IPS-18a (cell line): ENCODE results near the gene B9D2.

Source experiments
- H3K27ac ChIP-seq: one replicate; pipeline ENCODE4 v1.5.1; 2013; ENCODE audit warnings: low read length
- H3K27me3 ChIP-seq: one replicate; pipeline ENCODE4 v1.6.1; 2013; ENCODE audit warnings: mild to moderate bottlenecking, low read length; ENCODE audit not compliant: control insufficient read depth, insufficient read depth
- H3K36me3 ChIP-seq: one replicate; pipeline ENCODE4 v1.6.1; 2013; ENCODE audit warnings: low read depth, low read length; ENCODE audit not compliant: control insufficient read depth
- H3K4me1 ChIP-seq: one replicate; pipeline ENCODE4 v1.6.1; 2013; ENCODE audit warnings: low read depth, low read length; ENCODE audit not compliant: control insufficient read depth
- H3K4me3 ChIP-seq: one replicate; pipeline ENCODE4 v1.5.1; 2013; ENCODE audit warnings: low read length
- H3K9ac ChIP-seq: one replicate; pipeline ENCODE4 v1.6.1; 2013; ENCODE audit warnings: mild to moderate bottlenecking, low read length, moderate library complexity
- H3K9me3 ChIP-seq: one replicate; pipeline ENCODE4 v1.6.1; 2013; ENCODE audit warnings: low read depth, low read length; ENCODE audit not compliant: control insufficient read depth

Gene B9D2

DNA sequence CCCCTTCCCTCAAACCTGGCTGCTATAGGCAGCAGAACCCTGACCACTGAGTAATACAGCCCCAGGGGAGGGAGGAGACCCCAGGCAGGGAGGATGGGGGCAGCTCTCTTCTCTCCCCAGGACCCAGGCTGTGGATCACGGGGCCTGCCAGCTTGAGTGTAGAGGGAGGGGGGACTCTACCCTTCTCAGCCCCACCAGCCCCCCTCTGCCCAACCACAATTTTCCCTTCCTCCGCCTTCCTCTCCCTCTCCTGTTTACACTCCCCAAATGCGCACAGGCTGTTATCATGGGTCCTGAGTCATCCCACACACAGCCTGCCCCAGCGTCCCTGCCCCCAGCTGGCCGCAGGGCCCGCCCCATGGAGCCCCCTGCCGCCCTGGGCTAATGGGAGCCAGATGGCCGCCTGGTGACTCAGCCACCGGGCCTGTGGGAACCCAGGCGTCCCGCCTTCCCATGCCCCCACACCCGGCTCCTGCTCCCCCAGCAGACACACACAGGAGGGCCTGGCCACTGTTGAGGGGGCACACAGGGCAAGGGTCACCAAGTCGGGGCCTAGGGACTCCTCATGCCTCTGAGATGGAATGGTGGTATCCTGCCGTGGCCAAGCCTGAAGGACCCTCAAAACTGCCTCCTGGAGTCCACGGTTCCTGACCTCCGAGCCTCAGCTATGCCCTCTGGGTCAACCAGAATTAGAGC lies 40.4 kb downstream of the B9D2 start:
- Histone ChIP-seq H3K9ac (no peak overlapping the region), H3K4me3 (no peak overlapping the region), H3K27ac (no peak overlapping the region), H3K27me3 (peaks cover 4% of the 10 kb centered on the region), H3K36me3 (peaks cover 6% of the 10 kb centered on the region), H3K4me1 (peaks cover 31% of the 10 kb centered on the region), H3K9me3 (no peaks in the 10 kb centered on the region)

GRCh38 chr19:41323023-41323422 lies 40.9 kb downstream of the B9D2 start:
- no peak overlapping the region for H3K9ac ChIP-seq
- H3K27ac ChIP-seq, result no peak overlapping the region

DNA sequence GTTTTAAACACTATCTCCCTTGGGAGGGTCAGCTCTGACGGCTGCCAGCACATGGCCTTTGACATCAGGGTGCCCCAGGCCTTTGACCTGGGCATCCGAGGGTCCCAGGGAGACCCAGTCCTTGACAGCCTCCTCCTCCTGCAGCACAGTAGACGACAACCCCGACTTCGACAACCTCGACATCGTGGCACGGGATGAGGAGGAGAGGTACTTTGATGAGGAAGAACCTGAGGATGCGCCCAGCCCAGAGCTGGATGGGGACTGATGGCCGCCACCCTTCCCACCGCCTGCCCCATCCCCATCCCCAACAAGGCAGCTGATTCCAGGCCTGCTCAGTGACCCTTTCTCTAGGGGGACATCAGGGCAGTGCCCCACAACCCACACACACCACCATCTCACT lies 41.5 kb downstream of the B9D2 start:
- peaks cover 9% of the 10 kb centered on the region for H3K36me3 ChIP-seq
- H3K27me3 ChIP-seq, result peaks cover 4% of the 10 kb centered on the region
- no peak overlapping the region for H3K9ac ChIP-seq
- H3K4me3 ChIP-seq, result no peak overlapping the region
- no peaks in the 10 kb centered on the region for H3K9me3 ChIP-seq
- H3K27ac ChIP-seq, result no peak overlapping the region
- peaks cover 31% of the 10 kb centered on the region for H3K4me1 ChIP-seq

More at GRCh38 chr19:41323023-41323422, 40.9 kb downstream of the B9D2 start:
- Histone ChIP-seq H3K9me3 (no peaks in the 10 kb centered on the region), H3K27me3 (peaks cover 4% of the 10 kb centered on the region), H3K36me3 (peaks cover 9% of the 10 kb centered on the region), H3K4me3 (no peak overlapping the region), H3K4me1 (peaks cover 31% of the 10 kb centered on the region)

- no peak overlapping the region for H3K27ac ChIP-seq
- peaks cover 4% of the 10 kb centered on the region for H3K27me3 ChIP-seq
- no peaks in the 10 kb centered on the region for H3K9me3 ChIP-seq
- no peak overlapping the region for H3K9ac ChIP-seq
- peaks cover 15% of the 10 kb centered on the region for H3K36me3 ChIP-seq
- peaks cover 25% of the 10 kb centered on the region for H3K4me1 ChIP-seq
- no peak overlapping the region for H3K4me3 ChIP-seq
Observed at GRCh38 chr19:41321600-41322270, 42.2 kb downstream of the B9D2 start.

DNA sequence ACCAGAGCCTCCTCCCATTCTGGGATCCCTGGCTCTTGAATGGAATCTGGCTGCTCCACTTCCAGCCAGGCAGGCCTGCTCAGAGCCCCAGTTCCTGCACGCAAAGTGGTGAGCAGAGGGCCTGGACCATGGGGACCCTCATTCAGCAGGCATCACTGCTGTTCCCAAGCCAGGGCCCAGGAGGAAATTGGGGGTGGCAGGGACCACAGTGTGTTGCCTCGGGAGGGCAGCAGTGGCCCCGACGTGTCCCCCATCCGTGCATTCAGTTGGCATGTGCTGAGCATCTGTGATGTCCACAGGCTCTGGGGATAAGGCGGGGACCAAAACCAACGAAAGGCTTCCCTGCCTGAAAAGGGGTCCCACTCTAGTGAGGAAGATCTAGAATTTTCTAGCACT lies 42.7 kb downstream of the B9D2 start:
- H3K36me3 ChIP-seq, result peaks cover 20% of the 10 kb centered on the region
- no peaks in the 10 kb centered on the region for H3K9me3 ChIP-seq
- no peak overlapping the region for H3K9ac ChIP-seq
- peaks cover 2% of the 10 kb centered on the region for H3K27me3 ChIP-seq
- no peak overlapping the region for H3K27ac ChIP-seq
- peaks cover 24% of the 10 kb centered on the region for H3K4me1 ChIP-seq
- H3K4me3 ChIP-seq, result no peak overlapping the region

GRCh38 chr19:41320568-41320967 lies 43.4 kb downstream of the B9D2 start:
- Histone ChIP-seq H3K36me3 (peaks cover 21% of the 10 kb centered on the region), H3K9me3 (no peaks in the 10 kb centered on the region), H3K9ac (no peak overlapping the region), H3K27ac (no peak overlapping the region), H3K27me3 (no peaks in the 10 kb centered on the region), H3K4me3 (no peak overlapping the region), H3K4me1 (peaks cover 21% of the 10 kb centered on the region)

DNA sequence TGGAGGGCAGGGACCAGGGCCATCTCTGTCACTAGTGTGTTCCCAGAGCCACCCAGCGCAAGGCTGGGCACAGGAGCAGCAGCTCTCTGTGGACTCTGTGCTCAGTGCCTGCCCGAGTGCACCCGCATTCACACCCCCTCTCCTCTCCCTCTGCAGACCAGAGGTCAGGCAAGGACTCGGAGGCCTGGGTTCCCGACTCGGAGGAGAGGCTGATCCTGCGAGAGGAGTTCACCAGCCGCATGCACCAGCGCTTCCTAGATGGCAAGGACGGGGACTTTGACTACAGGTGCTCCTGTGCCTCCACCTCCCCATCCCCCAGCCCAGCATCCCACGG lies 43.8 kb downstream of the B9D2 start:
- peaks cover 21% of the 10 kb centered on the region for H3K36me3 ChIP-seq
- H3K4me1 ChIP-seq, result peaks cover 21% of the 10 kb centered on the region
- no peak overlapping the region for H3K4me3 ChIP-seq
- H3K27ac ChIP-seq, result no peak overlapping the region
- no peaks in the 10 kb centered on the region for H3K27me3 ChIP-seq
- no peak overlapping the region for H3K9ac ChIP-seq
- no peaks in the 10 kb centered on the region for H3K9me3 ChIP-seq

- no peaks in the 10 kb centered on the region for H3K27me3 ChIP-seq
- H3K9me3 ChIP-seq, result no peaks in the 10 kb centered on the region
- H3K36me3 ChIP-seq, result peaks cover 21% of the 10 kb centered on the region
- H3K4me1 ChIP-seq, result peaks cover 19% of the 10 kb centered on the region
- no peak overlapping the region for H3K4me3 ChIP-seq
- no peak overlapping the region for H3K9ac ChIP-seq
- no peak overlapping the region for H3K27ac ChIP-seq
Observed at GRCh38 chr19:41319500-41320184, 44.3 kb downstream of the B9D2 start.

DNA sequence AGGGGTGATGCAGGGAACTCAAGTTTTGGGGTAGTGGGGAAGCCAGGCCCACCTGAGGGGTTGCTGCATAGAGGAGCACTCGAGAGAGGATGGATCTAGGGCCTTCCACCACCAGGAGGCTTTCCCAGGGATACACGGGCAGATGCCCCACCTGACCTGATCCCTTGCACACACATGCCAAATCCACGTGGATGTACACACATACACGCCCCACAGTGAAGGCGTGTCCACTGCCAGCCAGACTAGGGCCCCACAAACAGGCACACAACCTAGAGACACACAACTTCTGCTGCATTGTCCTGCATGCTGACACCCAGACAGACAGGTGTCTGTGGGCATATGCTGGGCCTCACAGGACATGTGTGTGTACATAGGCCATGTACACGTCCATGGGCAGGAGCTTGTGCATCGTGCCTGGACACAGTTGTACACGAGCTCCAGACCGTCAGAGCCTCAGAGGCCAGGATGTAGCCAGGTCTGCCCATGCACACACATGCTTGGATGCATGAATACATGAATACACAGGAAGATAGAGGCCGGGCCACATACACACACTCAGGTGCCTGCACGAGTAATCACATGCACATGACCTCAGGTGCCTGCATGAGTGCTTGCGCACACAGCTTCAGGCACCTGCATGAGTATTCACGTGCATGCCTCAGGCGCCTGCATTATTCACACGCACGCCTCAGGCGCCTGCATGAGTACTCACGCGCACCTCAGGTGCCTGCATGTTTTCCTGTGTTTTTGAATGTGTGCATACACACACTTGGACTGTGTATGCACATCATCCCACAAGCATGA lies 45.1 kb downstream of the B9D2 start:
- Histone ChIP-seq H3K4me1 (peaks cover 11% of the 10 kb centered on the region), H3K4me3 (no peak overlapping the region), H3K27me3 (no peaks in the 10 kb centered on the region), H3K9ac (no peak overlapping the region), H3K9me3 (no peaks in the 10 kb centered on the region), H3K27ac (no peak overlapping the region), H3K36me3 (peaks cover 21% of the 10 kb centered on the region)

DNA sequence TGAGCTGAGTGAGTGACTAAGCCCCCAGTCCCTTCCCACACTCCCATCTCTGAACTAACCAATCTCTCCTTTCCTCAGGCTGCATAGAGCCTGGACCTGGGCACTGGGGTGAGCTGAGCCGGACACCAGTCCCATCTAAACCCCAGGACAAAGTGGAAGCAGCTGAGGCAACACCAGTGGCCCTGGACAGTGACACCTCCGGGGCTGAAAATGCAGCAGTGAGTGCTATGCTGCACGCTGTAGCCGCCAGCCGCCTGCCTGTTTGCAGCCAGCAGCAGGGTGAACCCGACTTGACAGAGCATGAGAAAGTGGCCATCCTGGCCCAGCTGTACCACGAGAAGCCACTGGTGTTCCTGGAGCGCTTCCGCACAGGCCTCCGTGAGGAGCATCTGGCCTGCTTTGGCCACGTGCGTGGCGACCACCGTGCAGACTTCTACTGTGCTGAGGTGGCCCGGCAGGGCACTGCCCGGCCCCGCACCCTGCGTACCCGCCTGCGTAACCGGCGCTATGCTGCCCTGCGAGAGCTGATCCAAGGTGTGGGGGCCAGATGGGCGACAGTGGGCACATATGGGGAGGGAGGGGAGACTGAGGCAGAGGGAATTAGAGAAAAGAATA lies 47.5 kb downstream of the B9D2 start:
- no peak overlapping the region for H3K4me3 ChIP-seq

DNA sequence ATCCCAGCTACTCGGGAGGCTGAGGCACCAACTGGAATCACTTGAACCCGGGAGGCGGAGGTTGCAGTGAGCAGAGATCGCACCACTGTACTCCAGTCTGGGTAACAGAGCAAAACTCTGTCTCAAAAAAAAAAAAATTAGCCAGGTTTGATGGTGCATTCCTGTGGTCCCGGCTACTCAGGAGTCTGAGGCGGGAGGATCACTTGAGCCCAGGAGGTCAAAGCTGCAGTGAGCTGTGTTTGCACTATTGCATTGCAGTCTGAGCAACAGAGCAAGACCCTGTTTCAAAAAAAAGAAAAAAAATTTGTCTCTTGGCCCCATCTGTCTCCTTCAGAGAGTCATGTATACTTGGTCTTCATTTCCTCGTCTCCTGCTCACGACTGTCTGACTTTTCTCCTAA lies 52.3 kb downstream of the B9D2 start:
- Histone ChIP-seq H3K4me3 (no peak overlapping the region), H3K9ac (no peak overlapping the region)

More for the DNA sequence above, 47.5 kb downstream of the B9D2 start:
- Histone ChIP-seq H3K27ac (no peak overlapping the region), H3K36me3 (peaks cover 24% of the 10 kb centered on the region), H3K9me3 (no peaks in the 10 kb centered on the region), H3K4me1 (no peaks in the 10 kb centered on the region), H3K9ac (no peak overlapping the region), H3K27me3 (no peaks in the 10 kb centered on the region)

More for the DNA sequence above, 52.3 kb downstream of the B9D2 start:
- no peak overlapping the region for H3K27ac ChIP-seq
- H3K4me1 ChIP-seq, result peaks cover 5% of the 10 kb centered on the region
- no peaks in the 10 kb centered on the region for H3K27me3 ChIP-seq
- no peaks in the 10 kb centered on the region for H3K9me3 ChIP-seq
- H3K36me3 ChIP-seq, result peaks cover 18% of the 10 kb centered on the region
